Thyroid gland (tissue), 4 donors: ENCODE measurements around the gene MYORG.

Experiments used
- CTCF ChIP-seq, 6 experiments: fragments of 200-600 bp in 3 of 6; fragments of 450-650 bp in 3 of 6; sonication (generic) in 3 of 6; IDR thresholded peaks; one replicate each; pipeline ENCODE4 v1.5.1; 2016 to 2019; ENCODE audit warnings: antibody characterized with exemption in 6 of 6, mild to moderate bottlenecking in 2 of 6, inconsistent platforms in 1 of 6, moderate library complexity in 1 of 6
- POLR2A ChIP-seq, 2 donors: fragments of 450-650 bp; IDR thresholded peaks; one replicate each; pipeline ENCODE4 v1.6.1; 2017; ENCODE audit warnings: antibody characterized with exemption in 2 of 2, mild to moderate bottlenecking in 2 of 2, moderate library complexity in 1 of 2

DNA sequence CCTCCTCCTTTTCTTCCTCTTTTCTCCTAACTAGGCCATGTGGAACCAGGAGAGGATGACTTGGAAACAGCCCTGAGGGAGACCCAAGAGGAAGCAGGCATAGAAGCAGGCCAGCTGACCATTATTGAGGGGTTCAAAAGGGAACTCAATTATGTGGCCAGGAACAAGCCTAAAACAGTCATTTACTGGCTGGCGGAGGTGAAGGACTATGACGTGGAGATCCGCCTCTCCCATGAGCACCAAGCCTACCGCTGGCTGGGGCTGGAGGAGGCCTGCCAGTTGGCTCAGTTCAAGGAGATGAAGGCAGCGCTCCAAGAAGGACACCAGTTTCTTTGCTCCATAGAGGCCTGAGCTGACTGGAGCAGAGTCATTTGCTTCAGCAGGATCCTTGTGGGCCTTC is 33.6 kb downstream of the MYORG start:
- TF ChIP-seq CTCF (IDR thresholded peaks at IDR 0.05) (no peak), POLR2A (IDR thresholded peaks at IDR 0.05) (no peak)
